H1 (cell line): ENCODE measurements around the gene DNAJB13. TPM values are rescaled to one million over a fixed set of nuclear protein-coding genes. Genes with fewer than 3 reads are reported as not detected.

Experiments
- CTCF ChIA-PET: fragments of 300-600 bp; sonication (Branson Sonifier 250); formaldehyde crosslinking; loops from one replicate; lab custom pipeline; 2021; ENCODE audit not compliant: partially characterized antibody; lab: Charles Lee
- POLR2A ChIA-PET: fragments of 300-600 bp; sonication (Branson Sonifier 250); formaldehyde crosslinking; loops from one replicate; lab custom pipeline; 2021; ENCODE audit warnings: inconsistent platforms; ENCODE audit not compliant: partially characterized antibody; lab: Charles Lee
- DNase-seq, 2 experiments: peaks; one replicate each; pipeline versions ENCODE4 v3.0.0 to v3.0.0-alpha.2; 2010 to 2022; ENCODE audit warnings: low spot score in 2 of 2, low read depth in 1 of 2, mixed read lengths in 1 of 2
- FAIRE-seq: peaks from 2 replicates; lab custom pipeline; 2011; peaks lifted over from hg19 to GRCh38; lab: Jason Lieb, UNC
- H2AFZ ChIP-seq: 2 replicates; pipeline ENCODE4 v1.8.1; 2012; ENCODE audit warnings: low read length, inconsistent platforms
- H2AK5ac ChIP-seq: 2 replicates; pipeline ENCODE4 v1.6.1; 2013; ENCODE audit warnings: low read depth, low read length
- H2BK120ac ChIP-seq: replicated peaks from 2 replicates; pipeline ENCODE3; 2013; ENCODE audit warnings: low read depth, low read length, inconsistent platforms
- H2BK12ac ChIP-seq: 2 replicates; pipeline ENCODE4 v1.6.1; 2013; ENCODE audit warnings: low read depth, low read length
- H2BK15ac ChIP-seq: 2 replicates; pipeline ENCODE4 v1.6.1; 2013; ENCODE audit warnings: low read length
- H2BK20ac ChIP-seq: 2 replicates; pipeline ENCODE4 v1.6.1; 2013; ENCODE audit warnings: low read length
- H2BK5ac ChIP-seq: 2 replicates; pipeline ENCODE4 v1.6.1; 2013; ENCODE audit warnings: low read depth, low read length
- H3K14ac ChIP-seq: 2 replicates; pipeline ENCODE4 v1.6.1; 2013; ENCODE audit warnings: inconsistent platforms; ENCODE audit not compliant: insufficient read length
- H3K18ac ChIP-seq: 2 replicates; pipeline ENCODE4 v1.6.1; 2013; ENCODE audit warnings: low read length; ENCODE audit errors: extremely low read depth
- H3K23ac ChIP-seq: 2 replicates; pipeline ENCODE4 v1.6.1; 2013; ENCODE audit warnings: inconsistent platforms; ENCODE audit not compliant: insufficient read length
- H3K23me2 ChIP-seq: 2 replicates; pipeline ENCODE4 v1.6.1; 2013; ENCODE audit warnings: low read depth, low read length
- H3K27ac ChIP-seq: 2 replicates; pipeline ENCODE4 v1.6.1; 2011; ENCODE audit warnings: low read depth, low read length, inconsistent platforms
- H3K27me3 ChIP-seq, 4 experiments: replicated peaks in 1 of 4; 1 replicate in 1 of 4; 2 replicates in 3 of 4; pipeline versions ENCODE4 v1.6.1 to v1.8.1; 2011 to 2013; ENCODE audit warnings: low read length in 3 of 4, mild to moderate bottlenecking in 3 of 4, inconsistent platforms in 2 of 4, mixed read lengths in 2 of 4, moderate library complexity in 1 of 4; ENCODE audit not compliant: control insufficient read depth in 3 of 4, insufficient read depth in 3 of 4; ENCODE audit errors: extremely low read depth in 1 of 4
- H3K36me3 ChIP-seq, 4 experiments: 2 replicates each; pipeline versions ENCODE4 v1.6.1 to v1.8.1; 2011 to 2013; ENCODE audit warnings: mild to moderate bottlenecking in 4 of 4, low read length in 3 of 4, moderate library complexity in 2 of 4, control low read depth in 1 of 4, inconsistent platforms in 1 of 4; ENCODE audit not compliant: insufficient read depth in 4 of 4, control insufficient read depth in 2 of 4
- H3K4ac ChIP-seq: replicated peaks from 2 replicates; pipeline ENCODE3; 2013; ENCODE audit warnings: low read length, low read depth, mixed read lengths, inconsistent platforms; ENCODE audit not compliant: insufficient read length
- H3K4me1 ChIP-seq, 4 experiments: replicated peaks in 1 of 4; 1 replicate in 1 of 4; 2 replicates in 3 of 4; pipeline versions ENCODE4 v1.6.1 to v1.8.1; 2011 to 2013; ENCODE audit warnings: low read length in 3 of 4, inconsistent platforms in 2 of 4, mixed read lengths in 1 of 4; ENCODE audit not compliant: insufficient read depth in 4 of 4, control insufficient read depth in 3 of 4
- H3K4me2 ChIP-seq, 2 experiments: 2 replicates each; pipeline versions ENCODE4 v1.6.1 to v1.8.1; 2011 to 2013; ENCODE audit warnings: low read depth in 2 of 2, low read length in 2 of 2, control low read depth in 1 of 2, inconsistent platforms in 1 of 2, mild to moderate bottlenecking in 1 of 2; ENCODE audit not compliant: insufficient read depth in 1 of 2
- H3K4me3 ChIP-seq, 4 experiments: fragments of 200-600, 300-600 bp in 1 of 4; sonication (generic), shearing (Covaris generic), sonication (Bioruptor Twin) in 1 of 4; 2 replicates each; pipeline versions ENCODE4 v1.5.1 to v1.8.1; 2011 to 2016; ENCODE audit warnings: low read length in 4 of 4, low read depth in 3 of 4, control low read depth in 2 of 4, inconsistent platforms in 2 of 4, mild to moderate bottlenecking in 2 of 4, mixed read lengths in 1 of 4, moderate library complexity in 1 of 4; ENCODE audit not compliant: insufficient read depth in 2 of 4; ENCODE audit errors: extremely low read depth in 1 of 4
- H3K56ac ChIP-seq: replicated peaks from 2 replicates; pipeline ENCODE3; 2013; ENCODE audit warnings: low read depth, mild to moderate bottlenecking, mixed read lengths, low read length, inconsistent platforms; ENCODE audit not compliant: insufficient read length
- H3K79me1 ChIP-seq: 2 replicates; pipeline ENCODE4 v1.6.1; 2013; ENCODE audit warnings: low read depth, low read length, control low read depth
- H3K79me2 ChIP-seq, 2 experiments: 2 replicates each; pipeline versions ENCODE4 v1.6.1 to v1.8.1; 2012 to 2013; ENCODE audit warnings: low read length in 2 of 2, mild to moderate bottlenecking in 2 of 2, inconsistent platforms in 1 of 2; ENCODE audit not compliant: insufficient read depth in 2 of 2, control insufficient read depth in 1 of 2
- H3K9ac ChIP-seq, 4 experiments: replicated peaks in 1 of 4; 1 replicate in 1 of 4; 2 replicates in 3 of 4; pipeline versions ENCODE4 v1.6.1 to v1.8.1; 2011 to 2013; ENCODE audit warnings: low read depth in 3 of 4, low read length in 3 of 4, control low read depth in 2 of 4, mild to moderate bottlenecking in 2 of 4, moderate library complexity in 2 of 4, inconsistent platforms in 1 of 4; ENCODE audit errors: extremely low read depth in 1 of 4
- H3K9me3 ChIP-seq, 2 experiments: 2 replicates each; pipeline versions ENCODE4 v1.6.1 to v1.8.1; 2012 to 2013; ENCODE audit warnings: mild to moderate bottlenecking in 2 of 2, moderate library complexity in 2 of 2, control low read depth in 1 of 2, inconsistent platforms in 1 of 2, low read depth in 1 of 2, low read length in 1 of 2, mixed read lengths in 1 of 2; ENCODE audit not compliant: insufficient read depth in 2 of 2
- H4K20me1 ChIP-seq, 2 experiments: replicated peaks in 1 of 2; 2 replicates each; pipeline versions ENCODE3 to v1.8.1; 2011 to 2013; ENCODE audit warnings: inconsistent platforms in 2 of 2, low read length in 2 of 2, mild to moderate bottlenecking in 1 of 2; ENCODE audit not compliant: insufficient read depth in 2 of 2, control insufficient read depth in 1 of 2
- H4K5ac ChIP-seq: 2 replicates; pipeline ENCODE4 v1.6.1; 2013; ENCODE audit warnings: low read length, low read depth, mixed read lengths, inconsistent platforms; ENCODE audit not compliant: insufficient read length
- H4K8ac ChIP-seq: 2 replicates; pipeline ENCODE4 v1.8.0; 2013; ENCODE audit warnings: mild to moderate bottlenecking, moderate library complexity, low read length, inconsistent platforms; ENCODE audit not compliant: insufficient read depth; ENCODE audit errors: extremely low read depth
- H4K91ac ChIP-seq: replicated peaks from 2 replicates; pipeline ENCODE3; 2013; ENCODE audit warnings: low read length, mixed read lengths, inconsistent platforms; ENCODE audit not compliant: insufficient read length
- CBX8 ChIP-seq: fragments of 300-800, 300-1000 bp; sonication (generic); IDR thresholded peaks from 2 replicates; pipeline ENCODE4 v1.7.1; 2016; ENCODE audit warnings: low read depth, low read length, borderline replicate concordance
- CTCF ChIP-seq, 3 experiments: IDR thresholded peaks; 1 replicate in 2 of 3; 2 replicates in 1 of 3; pipeline versions ENCODE4 v1.5.1 to v1.6.1; 2011; ENCODE audit warnings: low read length in 3 of 3, mild to moderate bottlenecking in 3 of 3, inconsistent platforms in 2 of 3, low read depth in 1 of 3, moderate library complexity in 1 of 3; ENCODE audit not compliant: insufficient read depth in 1 of 3; ENCODE audit errors: control extremely low read depth in 1 of 3
- JUN ChIP-seq: IDR thresholded peaks from 2 replicates; pipeline ENCODE4 v1.6.1; 2011; ENCODE audit warnings: low read depth, mild to moderate bottlenecking, improper control_type of control experiment, low read length
- NANOG ChIP-seq: IDR thresholded peaks from 2 replicates; pipeline ENCODE4 v1.6.1; 2011; ENCODE audit warnings: low read length, low read depth, mild to moderate bottlenecking, inconsistent platforms; ENCODE audit not compliant: insufficient read depth, poor library complexity, severe bottlenecking
- RNF2 ChIP-seq: fragments of 200-900, 300-1000 bp; sonication (generic); IDR thresholded peaks from 2 replicates; pipeline ENCODE4 v1.7.1; 2016; ENCODE audit warnings: borderline replicate concordance, low read depth, mild to moderate bottlenecking, antibody characterized with exemption, low read length; ENCODE audit not compliant: poor library complexity, severe bottlenecking; ENCODE audit errors: missing control alignments
- SP4 ChIP-seq: IDR thresholded peaks from 2 replicates; pipeline ENCODE4 v1.6.1; 2012; ENCODE audit warnings: low read length, inconsistent platforms
- WGBS, 2 experiments: shearing (Covaris generic) in 1 of 2; methylation state at CpG; one replicate each; pipeline versions ENCODE4 v1.1.6 to v1.1.7; 2013 to 2015; ENCODE audit warnings: low lambda C conversion rate in 2 of 2, mixed read lengths in 2 of 2, inconsistent platforms in 1 of 2, low coverage in 1 of 2, missing lambda C conversion rate in 1 of 2; ENCODE audit not compliant: insufficient replicate concordance in 2 of 2, insufficient coverage in 1 of 2, insufficient read length in 1 of 2; ENCODE audit errors: extremely low coverage in 1 of 2, missing lambda C conversion rate in 1 of 2; 5-methylcytosine and 5-hydroxymethylcytosine counted together
- polyA plus RNA-seq, 7 experiments: library from polyadenylated mRNA; depleted of rRNA in 3 of 7; stranded (reverse) in 5 of 7; unstranded in 2 of 7; fragments of >200 nt in 5 of 7; fragments of 200-250 nt in 2 of 7; gene quantifications; 1 replicate in 5 of 7; 2 replicates in 1 of 7; 4 replicates in 1 of 7; pipeline versions ENCODE4 v1.2.1 to v1.2.3, GENCODE V29; 2011 to 2013; ENCODE audit warnings: missing spikeins in 2 of 7, mixed read lengths in 2 of 7
- total RNA-seq: library from RNA; stranded (reverse); fragmentation: NEBNext Ultra II Directional; extraction: Animal tissue kit (Norgen Biotek cat#: 25700); gene quantifications from 2 replicates; pipeline ENCODE4 v1.2.1, GENCODE V29; 2021

The DNAJB13 gene
- total and polyA plus RNA-seq, 2 of the 8 experiments (the other 6 are each of a cell fraction or from before 2014, with no cell fraction given) = 0.27 TPM; not detected in 1

- Histone ChIP-seq H4K8ac (no peak overlapping the region), H3K9ac (no peak overlapping the region), H2AFZ (no peak overlapping the region), H3K4me2 (no peak overlapping the region), H2BK120ac (no peak overlapping the region), H3K23me2 (no peaks in the 10 kb centered on the region), H3K36me3 (no peaks in the 10 kb centered on the region), H2BK20ac (no peak overlapping the region), H2BK5ac (no peak overlapping the region), H3K27me3 (no peaks in the 10 kb centered on the region), H3K79me1 (no peaks in the 10 kb centered on the region), H3K9me3 (no peaks in the 10 kb centered on the region), H3K27ac (no peak overlapping the region), H2AK5ac (no peak overlapping the region), H3K14ac (no peak overlapping the region), H4K5ac (no peak overlapping the region), H3K79me2 (no peaks in the 10 kb centered on the region), H3K56ac (no peak overlapping the region), H3K4me1 (peaks cover 0 to 4% (median 0%) of the 10 kb centered on the region in 4 experiments; a peak in 1 of 7 replicates), H2BK12ac (no peak overlapping the region), H3K4me3 (no peak overlapping the region), H4K20me1 (no peaks in the 10 kb centered on the region), H3K4ac (no peak overlapping the region), H2BK15ac (no peak overlapping the region), H3K18ac (no peak overlapping the region), H4K91ac (no peak overlapping the region), H3K23ac (no peak overlapping the region)
- ChIA-PET POLR2A (no interaction called here), CTCF (interaction anchor here (0.6 to 1.3 kb wide), 3 partner anchors 10 to 30 kb away, joined by 3 to 6 read pairs (median 4); no protein-coding TSS in a partner anchor)
- DNase-seq (no peak), FAIRE-seq (no peak)
- TF ChIP-seq CBX8 (no peak), CTCF (IDR thresholded peaks at IDR 0.05; ENCODE audit: control extremely low read depth in 1 of 3, insufficient read depth in 1 of 3, low read depth in 1 of 3, low read length in 3 of 3) (no peak), SP4 (no peak), JUN (no peak), RNF2 (no peak), NANOG (no peak)
- WGBS, 2 experiments = 83% methylated on average over 2 of the region's 2 CpGs; no CpG with 5 or more reads in 1 of the 2 experiments
Observed at GRCh38 chr11:73995247-73995646, 44.4 kb downstream of the DNAJB13 start.
